HL-60 (cell line): ENCODE data around the gene BRSK2.

Experiments
- DNase-seq, 2 experiments: peaks; one replicate each; pipeline ENCODE4 v3.0.0-alpha.2; 2010 to 2020; ENCODE audit warnings: low read depth in 1 of 2, low spot score in 1 of 2
- H3K27ac ChIP-seq: fragments of 250-450 bp; sonication (Bioruptor Pico); replicated peaks from 2 replicates; pipeline ENCODE4 v1.5.1; 2020; ENCODE audit warnings: mild to moderate bottlenecking, moderate library complexity
- H3K27me3 ChIP-seq: fragments of 250-450 bp; sonication (Bioruptor Pico); 2 replicates; pipeline ENCODE4 v1.5.1; 2021; ENCODE audit warnings: mild to moderate bottlenecking, moderate library complexity; ENCODE audit not compliant: insufficient read depth, poor library complexity, severe bottlenecking
- H3K4me3 ChIP-seq: replicated peaks from 2 replicates; pipeline ENCODE4 v1.5.1; 2011; ENCODE audit warnings: mild to moderate bottlenecking, control low read depth, low read length; ENCODE audit not compliant: insufficient read depth
- CTCF ChIP-seq: IDR thresholded peaks from one replicate; pipeline ENCODE4 v1.5.1; 2011; ENCODE audit warnings: low read length, control low read depth, inconsistent platforms; ENCODE audit not compliant: insufficient read depth
- GABPA ChIP-seq: IDR thresholded peaks from 2 replicates; pipeline ENCODE4 v1.6.1; 2012; ENCODE audit warnings: low read depth
- POLR2AphosphoS5 ChIP-seq: IDR thresholded peaks from 2 replicates; pipeline ENCODE4 v1.6.1; 2012; ENCODE audit warnings: low read depth
- REST ChIP-seq: IDR thresholded peaks from 2 replicates; pipeline ENCODE4 v1.6.1; 2012; ENCODE audit warnings: low read depth; ENCODE audit not compliant: insufficient replicate concordance
- SPI1 ChIP-seq: IDR thresholded peaks from 2 replicates; pipeline ENCODE4 v1.6.1; 2012; ENCODE audit warnings: low read depth, mild to moderate bottlenecking, borderline replicate concordance

The BRSK2 gene

GRCh38 chr11:1406571-1407485 is 17.1 kb downstream of the BRSK2 start:
- TF ChIP-seq REST: no peak
- no peak for TF ChIP-seq SPI1
- no peak for TF ChIP-seq POLR2AphosphoS5
- TF ChIP-seq CTCF: no peak
- no peak for TF ChIP-seq GABPA
- DNase-seq: no peak
- Histone ChIP-seq H3K27ac (no peak overlapping the region), H3K27me3 (no peaks in the 10 kb centered on the region), H3K4me3 (no peak overlapping the region)

GRCh38 chr11:1407668-1408067 is 17.9 kb downstream of the BRSK2 start:
- no peak for TF ChIP-seq SPI1
- TF ChIP-seq POLR2AphosphoS5: no peak
- no peak for TF ChIP-seq CTCF
- no peak for TF ChIP-seq REST
- TF ChIP-seq GABPA: no peak
- Histone ChIP-seq H3K27me3 (no peaks in the 10 kb centered on the region), H3K27ac (no peak overlapping the region), H3K4me3 (no peak overlapping the region)
- no peak for DNase-seq

- Histone ChIP-seq H3K27me3 (no peaks in the 10 kb centered on the region), H3K4me3 (no peak overlapping the region), H3K27ac (no peak overlapping the region)
- DNase-seq: no peak
- TF ChIP-seq POLR2AphosphoS5 (no peak), REST (no peak), GABPA (no peak), CTCF (no peak)
Measured at GRCh38 chr11:1408346-1408745, 18.6 kb downstream of the BRSK2 start.
